Measurements from ENCODE around the gene LEPR.
"Not testable (repeated sequence)": the region's sequence is repeated elsewhere in the genome, so short reads cannot be mapped to it uniquely, and the experiment has no call there.

Gene LEPR

DNA sequence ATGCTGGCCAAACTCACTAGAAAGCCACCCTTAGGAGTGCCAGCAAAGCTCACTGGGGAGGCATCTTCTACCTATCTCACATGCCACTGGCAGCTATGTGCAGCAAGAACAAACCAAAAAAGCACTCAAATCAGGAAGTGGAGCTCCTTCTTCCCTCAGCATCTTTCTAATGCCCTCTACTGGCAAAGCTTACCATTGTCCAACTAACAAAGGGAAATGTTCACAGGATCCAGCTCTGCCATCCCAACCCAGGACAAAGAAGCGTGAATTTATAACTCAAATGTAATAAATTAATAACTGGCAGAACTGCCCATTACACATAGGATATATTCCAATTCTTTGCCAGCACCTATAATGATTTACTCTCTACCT is 38.9 kb downstream of the LEPR start:
- TF ChIP-seq CTCF (IDR thresholded peaks at IDR 0.05; ENCODE audit: low read depth, low read length) = peak; percentile 73
- DNase-seq (ENCODE audit: low read depth in 2 of 2) = peak; percentile 67 to 70
- H3K4me3 ChIP-seq (replicated peaks in 1 of 2; ENCODE audit: low read depth in 2 of 2, low read length in 2 of 2) = no peak overlapping the region

GRCh38 chr1:65465837-65466236 is 45.4 kb downstream of the LEPR start:
- H3K4me3 ChIP-seq (replicated peaks in 1 of 2; ENCODE audit: low read depth in 2 of 2, low read length in 2 of 2); DNase-seq (ENCODE audit: low read depth in 2 of 2): not testable (repeated sequence)

GRCh38 chr1:65467536-65467935 is 47.1 kb downstream of the LEPR start:
- peak; percentile 8 to 56 for DNase-seq (ENCODE audit: low read depth in 2 of 2)
- no peak overlapping the region for H3K4me3 ChIP-seq (replicated peaks in 1 of 2; ENCODE audit: low read depth in 2 of 2, low read length in 2 of 2)

DNA sequence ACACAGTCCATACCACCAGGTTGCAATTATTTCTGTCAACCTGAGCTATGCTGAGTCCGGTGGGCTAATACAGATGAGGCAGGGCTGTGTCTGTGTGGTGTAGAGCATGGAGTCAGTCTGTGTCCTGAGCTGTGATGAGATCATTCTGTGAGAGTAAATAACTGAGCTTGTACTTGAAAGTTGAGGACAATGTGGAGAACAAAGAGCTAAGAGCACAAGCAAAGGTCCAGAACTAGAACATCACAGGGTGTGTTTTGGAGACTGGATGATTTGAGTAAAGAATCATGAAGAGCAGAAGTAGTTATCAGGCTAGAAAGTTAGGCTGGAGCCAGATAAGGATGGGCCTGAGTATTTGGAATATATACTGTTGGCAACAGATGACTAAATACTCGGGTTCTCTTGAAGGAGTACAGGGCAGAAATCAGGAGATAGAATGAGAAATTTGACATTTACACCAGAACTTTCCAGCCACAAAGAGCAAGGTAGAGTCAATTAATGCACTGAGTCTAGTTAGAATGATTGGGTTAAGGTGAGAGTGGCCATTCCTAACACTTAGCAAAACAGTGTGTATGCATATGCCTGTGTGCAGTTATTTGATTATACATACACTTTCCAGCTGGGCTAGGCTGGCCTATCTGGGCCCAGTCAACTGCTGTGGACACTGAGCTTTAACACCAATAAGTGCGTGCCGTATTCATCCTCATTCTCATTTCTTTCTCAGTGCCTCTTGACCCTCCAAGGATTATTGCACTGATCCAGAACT is 48.8 kb downstream of the LEPR start:
- no peak overlapping the region for H3K4me3 ChIP-seq (replicated peaks in 1 of 2; ENCODE audit: low read depth in 2 of 2, low read length in 2 of 2)
- TF ChIP-seq CTCF (IDR thresholded peaks at IDR 0.05; ENCODE audit: low read depth, low read length) = no peak
- DNase-seq (ENCODE audit: low read depth in 2 of 2) = peak; percentile 14 to 30

More at GRCh38 chr1:65467536-65467935, 47.1 kb downstream of the LEPR start:
- TF ChIP-seq CTCF (IDR thresholded peaks at IDR 0.05; ENCODE audit: low read depth, low read length) = no peak

- no peak overlapping the region for H3K4me3 ChIP-seq (replicated peaks in 1 of 2; ENCODE audit: low read depth in 2 of 2, low read length in 2 of 2)
- no peak for TF ChIP-seq CTCF (IDR thresholded peaks at IDR 0.05; ENCODE audit: low read depth, low read length)
Measured at GRCh38 chr1:65469889-65470340, 49.4 kb downstream of the LEPR start.

More at GRCh38 chr1:65469889-65470340, 49.4 kb downstream of the LEPR start:
- peak; percentile 60 to 82 for DNase-seq (ENCODE audit: low read depth in 2 of 2)
